ENCODE measurements around the gene KCND3.

Gene KCND3

GRCh38 chr1:111920221-111921024, 69.0 kb downstream of the KCND3 start:
- DNase-seq (ENCODE audit: low read depth in 3 of 3, low spot score in 1 of 3) = no peak

GRCh38 chr1:111911776-111912515, 77.5 kb downstream of the KCND3 start:
- DNase-seq (ENCODE audit: low read depth in 3 of 3, low spot score in 1 of 3) = no peak

GRCh38 chr1:111911061-111911460, 78.4 kb downstream of the KCND3 start:
- DNase-seq (ENCODE audit: low read depth in 3 of 3, low spot score in 1 of 3) = no peak

- no peak for DNase-seq (ENCODE audit: low read depth in 3 of 3, low spot score in 1 of 3)
These were observed 80.4 kb downstream of the KCND3 start for GRCh38 chr1:111909030-111909429.

GRCh38 chr1:111908011-111908621, 81.4 kb downstream of the KCND3 start:
- DNase-seq (ENCODE audit: low read depth in 3 of 3, low spot score in 1 of 3) = no peak

- no peak for DNase-seq (ENCODE audit: low read depth in 3 of 3, low spot score in 1 of 3)
These were observed 82.1 kb downstream of the KCND3 start for GRCh38 chr1:111907321-111907720.

GRCh38 chr1:111906816-111907215, 82.7 kb downstream of the KCND3 start:
- DNase-seq (ENCODE audit: low read depth in 3 of 3, low spot score in 1 of 3) = no peak

- no peak for DNase-seq (ENCODE audit: low read depth in 3 of 3, low spot score in 1 of 3)
These were observed 83.4 kb downstream of the KCND3 start for GRCh38 chr1:111906111-111906510.

- DNase-seq (ENCODE audit: low read depth in 3 of 3, low spot score in 1 of 3) = no peak
These were observed 84.8 kb downstream of the KCND3 start for GRCh38 chr1:111904478-111905218.

GRCh38 chr1:111903871-111904449, 85.5 kb downstream of the KCND3 start:
- DNase-seq (ENCODE audit: low read depth in 3 of 3, low spot score in 1 of 3) = no peak

GRCh38 chr1:111903148-111903870, 86.2 kb downstream of the KCND3 start:
- DNase-seq (ENCODE audit: low read depth in 3 of 3, low spot score in 1 of 3) = no peak

GRCh38 chr1:111895469-111895868, 94.0 kb downstream of the KCND3 start:
- DNase-seq (ENCODE audit: low read depth in 3 of 3, low spot score in 1 of 3) = no peak

- no peak for DNase-seq (ENCODE audit: low read depth in 3 of 3, low spot score in 1 of 3)
These were observed 94.5 kb downstream of the KCND3 start for GRCh38 chr1:111895017-111895416.

GRCh38 chr1:111894497-111894896, 95.0 kb downstream of the KCND3 start:
- DNase-seq (ENCODE audit: low read depth in 3 of 3, low spot score in 1 of 3) = no peak

- no peak for DNase-seq (ENCODE audit: low read depth in 3 of 3, low spot score in 1 of 3)
These were observed 97.9 kb downstream of the KCND3 start for GRCh38 chr1:111891566-111891965.

- DNase-seq (ENCODE audit: low read depth in 3 of 3, low spot score in 1 of 3) = no peak
These were observed 100.6 kb downstream of the KCND3 start for GRCh38 chr1:111888740-111889376.

- DNase-seq (ENCODE audit: low read depth in 3 of 3, low spot score in 1 of 3) = no peak
These were observed 101.6 kb downstream of the KCND3 start for GRCh38 chr1:111887875-111888274.

- DNase-seq (ENCODE audit: low read depth in 3 of 3, low spot score in 1 of 3) = no peak
These were observed 102.1 kb downstream of the KCND3 start for GRCh38 chr1:111887385-111887784.

- DNase-seq (ENCODE audit: low read depth in 3 of 3, low spot score in 1 of 3) = no peak
These were observed 102.7 kb downstream of the KCND3 start for GRCh38 chr1:111886741-111887140.

All from stimulated activated CD4-positive, alpha-beta T cell treated with anti-CD3 and anti-CD28 coated beads, TNF-alpha, amount 100 ng/mL, for 1 hour (primary cell).